Measurements from ENCODE around the gene NEO1. TPM values are rescaled to one million over a fixed set of nuclear protein-coding genes. Genes with fewer than 3 reads are reported as not detected.
A peak's percentile ranks its signal among the peaks of the same experiment; 100 is the strongest.

The NEO1 gene
- total RNA-seq, 4 donors from 2014 or later, result 60.2 to 127 (median 115) TPM

GRCh38 chr15:73268457-73268856, 216.2 kb downstream of the NEO1 start:
- no peak for DNase-seq
- Histone ChIP-seq H3K36me3 (peaks cover 0 to 56% (median 0%) of the 10 kb centered on the region in 3 donors), H3K9me3 (no peaks in the 10 kb centered on the region), H3K27me3 (no peaks in the 10 kb centered on the region), H3K4me1 (no peaks in the 10 kb centered on the region), H3K4me3 (no peak overlapping the region), H3K27ac (no peak overlapping the region)
- no peak for TF ChIP-seq POLR2A (IDR thresholded peaks at IDR 0.05)
- TF ChIP-seq CTCF (IDR thresholded peaks at IDR 0.05), result no peak

GRCh38 chr15:73270366-73271097, 218.3 kb downstream of the NEO1 start:
- H3K9me3 ChIP-seq, result no peaks in the 10 kb centered on the region

DNA sequence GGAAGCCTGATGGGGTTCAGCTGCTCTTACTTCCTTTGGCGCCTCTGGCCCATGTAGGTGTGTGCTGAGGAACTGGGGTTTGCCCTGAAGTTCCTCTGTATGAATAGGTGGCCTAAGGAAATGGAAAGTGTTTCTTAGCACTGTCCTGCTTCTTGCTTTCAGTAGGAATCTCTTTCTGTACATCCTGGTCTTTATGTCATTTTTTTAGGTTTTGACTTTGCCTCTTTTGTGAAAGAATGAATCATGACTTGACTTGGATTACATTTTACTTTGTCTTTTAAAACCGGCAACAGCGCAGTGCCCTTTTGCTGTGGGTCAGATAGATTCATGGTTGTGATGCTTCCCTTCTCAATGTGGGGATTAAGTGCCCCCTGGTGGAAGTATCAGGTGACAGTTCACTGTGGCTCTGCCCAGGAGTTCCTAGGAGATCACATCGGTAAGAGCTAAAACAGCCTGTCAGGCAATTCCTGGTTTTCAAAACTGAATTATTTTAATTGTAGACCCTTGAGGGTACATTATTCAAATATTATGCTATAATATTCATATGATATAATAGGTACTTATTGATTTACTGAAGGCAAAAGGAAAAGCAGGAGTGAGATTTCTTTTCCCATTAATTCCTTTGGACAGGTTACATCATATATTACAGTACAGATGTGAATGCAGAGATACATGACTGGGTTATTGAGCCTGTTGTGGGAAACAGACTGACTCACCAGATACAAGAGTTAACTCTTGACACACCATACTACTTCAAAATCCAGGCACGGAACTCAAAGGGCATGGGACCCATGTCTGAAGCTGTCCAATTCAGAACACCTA, 221.1 kb downstream of the NEO1 start:
- Histone ChIP-seq H3K27ac (no peak overlapping the region), H3K36me3 (peaks cover 0 to 46% (median 0%) of the 10 kb centered on the region in 3 donors), H3K27me3 (no peaks in the 10 kb centered on the region), H3K4me3 (no peak overlapping the region), H3K4me1 (no peaks in the 10 kb centered on the region), H3K9me3 (no peaks in the 10 kb centered on the region)
- peak in 2 of 3 donors; percentile 30 to 73 for DNase-seq
- no peak for TF ChIP-seq POLR2A (IDR thresholded peaks at IDR 0.05)
- peak in 5 of 6 experiments; percentile 48 to 68 (median 66) for TF ChIP-seq CTCF (IDR thresholded peaks at IDR 0.05)

More at GRCh38 chr15:73270366-73271097, 218.3 kb downstream of the NEO1 start:
- H3K27ac ChIP-seq, result no peak overlapping the region
- no peak overlapping the region for H3K4me3 ChIP-seq
- no peaks in the 10 kb centered on the region for H3K27me3 ChIP-seq
- peaks cover 0 to 58% (median 0%) of the 10 kb centered on the region in 3 donors for H3K36me3 ChIP-seq
- H3K4me1 ChIP-seq, result no peaks in the 10 kb centered on the region
- TF ChIP-seq CTCF (IDR thresholded peaks at IDR 0.05) (no peak), POLR2A (IDR thresholded peaks at IDR 0.05) (no peak)
- DNase-seq, result no peak

GRCh38 chr15:73275862-73276261, 223.6 kb downstream of the NEO1 start:
- no peaks in the 10 kb centered on the region for H3K4me1 ChIP-seq
- no peak overlapping the region for H3K4me3 ChIP-seq
- H3K36me3 ChIP-seq, result peaks cover 0 to 41% (median 0%) of the 10 kb centered on the region in 3 donors
- H3K9me3 ChIP-seq, result no peaks in the 10 kb centered on the region
- TF ChIP-seq POLR2A (IDR thresholded peaks at IDR 0.05) (no peak), CTCF (IDR thresholded peaks at IDR 0.05) (no peak)
- no peaks in the 10 kb centered on the region for H3K27me3 ChIP-seq
- DNase-seq, result no peak
- no peak overlapping the region for H3K27ac ChIP-seq

- TF ChIP-seq POLR2A (IDR thresholded peaks at IDR 0.05) (no peak), CTCF (IDR thresholded peaks at IDR 0.05) (no peak)
- peaks cover 0 to 74% (median 0%) of the 10 kb centered on the region in 3 donors for H3K36me3 ChIP-seq
These were observed 230.5 kb downstream of the NEO1 start for GRCh38 chr15:73282567-73283365.

More at GRCh38 chr15:73282567-73283365, 230.5 kb downstream of the NEO1 start:
- DNase-seq, result no peak
- no peak overlapping the region for H3K4me3 ChIP-seq
- H3K4me1 ChIP-seq, result no peaks in the 10 kb centered on the region
- no peak overlapping the region for H3K27ac ChIP-seq
- H3K9me3 ChIP-seq, result no peaks in the 10 kb centered on the region
- H3K27me3 ChIP-seq, result no peaks in the 10 kb centered on the region
